SKM-1 (cell line): ENCODE measurements around the gene DPF1.
A peak's percentile ranks its signal among the peaks of the same experiment; 100 is the strongest.
"Not testable (repeated sequence)": the region's sequence is repeated elsewhere in the genome, so short reads cannot be mapped to it uniquely, and the experiment has no call there.

Source experiments
- DNase-seq: peaks from one replicate; lab custom pipeline; 2025; ENCODE audit not compliant: unreplicated experiment; lab: John Stamatoyannopoulos, UW

Gene DPF1

DNA sequence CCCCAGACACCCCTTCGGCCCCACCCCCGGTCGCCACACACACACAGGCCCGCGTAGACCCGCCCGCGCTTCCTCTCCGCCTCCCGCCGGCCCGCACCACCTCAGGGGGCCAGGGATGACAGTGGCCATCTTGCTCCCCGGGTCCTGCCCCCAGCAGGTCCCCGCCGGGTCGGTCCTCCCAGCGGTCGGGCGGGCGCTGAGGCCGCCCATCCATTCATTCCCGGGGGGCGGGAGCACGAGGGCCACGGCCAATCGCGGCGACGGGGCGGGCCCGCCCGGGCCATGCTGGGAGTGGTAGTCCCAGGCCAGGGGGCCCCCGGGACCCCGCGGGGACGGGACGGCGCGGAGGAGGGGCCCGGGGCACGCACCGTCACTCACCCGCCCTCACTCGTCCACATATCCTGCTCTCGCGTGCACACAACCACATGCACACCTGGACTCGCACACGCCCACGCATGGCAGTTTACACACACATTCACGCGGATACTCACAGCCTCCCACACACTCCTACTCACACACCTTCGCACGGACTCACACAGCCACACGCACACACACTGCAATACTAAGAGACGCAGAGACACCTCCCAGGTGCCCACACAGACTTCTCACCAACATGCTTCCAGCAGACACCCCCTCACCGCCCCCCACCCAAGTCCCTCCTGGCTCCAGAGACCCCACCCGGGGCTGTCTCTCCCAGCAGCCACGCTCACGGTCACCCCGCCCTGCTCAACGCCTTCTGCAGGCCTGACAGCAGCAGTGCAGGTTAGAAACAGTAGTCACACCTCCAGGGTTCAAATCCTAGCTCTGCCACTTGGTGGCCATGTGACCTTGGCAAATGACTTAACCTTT, at the start of gene DPF1:
DPF1 (minus strand) TSS at position 209 of the 849 bp plus-strand sequence; CDS start at position 129, 80 bp downstream.
- peak; percentile 15 for DNase-seq

DNA sequence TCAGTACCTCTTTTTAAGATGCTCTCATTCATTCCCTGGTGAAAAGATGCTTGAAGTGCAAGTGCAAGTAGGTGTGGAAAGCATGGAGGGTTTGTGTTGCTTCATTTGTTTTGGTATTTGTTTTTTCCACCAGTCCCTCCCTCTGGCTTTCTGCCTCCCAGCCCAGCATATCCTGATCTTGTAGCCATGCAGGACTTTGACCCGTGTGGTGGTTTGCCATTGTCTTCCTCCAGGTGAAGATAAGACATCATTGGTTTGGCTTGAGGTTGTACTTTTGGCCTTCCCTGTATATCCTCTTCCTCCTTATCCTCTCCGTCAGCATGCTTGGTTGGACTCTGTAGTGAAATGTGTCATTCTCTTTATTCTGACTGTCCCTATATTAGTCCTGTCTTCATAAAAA, 49.5 kb upstream of the DPF1 start:
- DNase-seq = no peak

DNA sequence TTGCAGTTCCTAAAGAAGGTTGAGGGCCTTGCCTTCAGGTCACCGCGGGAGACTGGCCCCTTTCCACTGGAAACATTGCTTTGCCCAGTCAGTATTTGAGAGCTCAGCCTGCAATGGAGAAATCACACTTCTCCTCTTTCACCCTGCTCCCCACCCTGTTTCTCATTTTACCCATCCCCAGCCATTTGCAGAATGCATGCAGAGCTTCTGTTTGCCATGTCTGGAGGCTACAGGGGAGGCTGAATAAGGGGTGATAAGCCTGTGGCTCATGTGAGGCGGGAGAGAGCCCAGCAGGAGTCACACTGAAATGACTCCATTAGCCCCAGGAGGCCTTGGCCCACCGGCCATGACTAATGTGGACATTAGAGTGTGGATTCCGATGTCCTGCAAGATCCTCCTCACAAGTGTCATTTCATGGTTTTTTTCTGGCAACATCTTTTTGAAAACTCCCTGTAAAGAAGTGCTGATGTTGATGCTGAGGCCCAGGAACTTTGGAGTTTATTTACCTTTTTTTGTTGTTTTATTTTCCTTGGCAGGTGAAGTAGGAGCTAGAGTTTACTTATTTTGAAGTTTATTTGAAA, 46.7 kb upstream of the DPF1 start:
- no peak for DNase-seq

DNA sequence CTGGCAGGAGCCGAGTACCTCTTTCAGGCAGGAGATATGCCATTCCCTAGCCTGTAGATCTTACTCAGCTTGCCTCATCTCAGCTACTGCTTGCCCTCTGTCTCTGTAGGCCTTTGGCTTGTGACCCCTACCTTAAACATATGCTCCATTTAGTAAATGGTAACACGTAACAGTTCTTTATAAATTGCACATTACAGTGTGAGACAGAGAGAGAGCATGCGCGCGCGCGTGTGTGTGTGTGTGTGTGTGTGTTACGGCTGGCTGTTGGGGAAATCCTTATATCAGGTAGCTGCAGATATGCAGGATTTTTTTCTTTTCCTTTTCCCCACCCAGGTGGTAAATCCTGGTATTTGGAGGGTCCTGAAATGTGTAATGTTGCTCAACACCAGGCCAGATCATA, 44.5 kb upstream of the DPF1 start:
- no peak for DNase-seq

DNA sequence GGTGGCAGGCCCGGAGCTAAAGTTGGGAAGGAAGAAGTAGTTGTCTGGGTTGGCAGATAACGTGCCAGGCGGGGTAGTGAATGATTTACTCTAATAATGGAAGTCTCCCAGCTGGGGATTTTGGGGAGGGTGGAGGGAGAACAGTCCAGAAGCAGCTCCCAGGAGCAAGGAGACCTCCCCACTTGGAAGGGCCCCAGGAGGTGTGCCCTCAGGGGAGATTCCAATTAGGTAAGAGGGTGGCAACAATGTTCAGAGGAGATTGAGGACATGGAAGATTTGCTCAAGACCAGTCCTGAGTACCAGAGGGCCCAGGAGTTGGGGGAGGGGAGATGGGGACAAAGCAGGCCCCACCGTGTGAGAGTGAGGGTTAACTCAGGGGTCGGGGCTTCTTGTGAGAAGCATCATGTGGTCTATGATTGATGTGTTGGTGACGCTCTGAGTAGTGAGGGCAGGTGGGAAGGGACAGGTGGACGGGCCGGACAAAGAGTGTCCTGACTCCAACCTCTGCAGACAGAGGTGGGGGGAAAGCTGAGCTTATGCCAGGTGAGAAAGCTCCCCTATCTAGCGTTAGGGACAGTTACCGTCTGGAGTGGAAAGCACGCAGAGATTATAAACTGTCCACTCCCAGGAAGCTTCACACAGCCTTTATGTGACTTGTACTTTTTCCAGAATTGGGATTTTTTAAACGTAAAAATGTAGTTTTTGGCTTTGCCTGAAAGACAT, 43.9 kb upstream of the DPF1 start:
- DNase-seq = no peak

DNA sequence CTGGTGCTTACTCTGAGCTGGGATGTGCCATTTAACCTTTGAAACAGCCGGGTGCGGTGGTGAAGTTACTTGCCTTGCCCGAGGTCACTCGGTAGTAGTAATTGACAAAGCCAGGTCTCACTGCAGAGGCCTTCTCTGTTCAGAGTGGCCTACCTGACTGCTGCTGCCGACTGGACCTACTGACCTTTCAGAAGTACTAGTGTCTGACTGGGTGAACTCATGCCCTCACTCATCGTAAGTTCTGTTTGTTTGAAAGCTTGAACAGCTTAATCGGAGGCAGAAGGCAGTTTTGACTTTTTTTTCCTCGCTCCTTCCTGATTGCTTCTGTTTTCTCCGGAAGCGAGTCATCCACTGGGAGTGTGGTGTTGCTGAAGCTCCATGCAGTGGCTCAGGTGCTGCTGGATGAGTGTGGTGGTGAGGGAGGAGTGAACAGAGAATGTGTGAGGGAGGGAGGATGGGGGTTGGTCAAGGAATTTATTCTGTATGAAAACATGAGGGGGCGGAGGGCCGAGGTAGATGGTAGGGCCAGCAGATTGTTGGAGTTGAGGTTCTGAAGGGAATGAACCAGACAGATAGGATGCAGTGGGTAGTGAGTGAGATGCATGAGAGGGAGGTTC, 43.1 kb upstream of the DPF1 start:
- DNase-seq = no peak

DNA sequence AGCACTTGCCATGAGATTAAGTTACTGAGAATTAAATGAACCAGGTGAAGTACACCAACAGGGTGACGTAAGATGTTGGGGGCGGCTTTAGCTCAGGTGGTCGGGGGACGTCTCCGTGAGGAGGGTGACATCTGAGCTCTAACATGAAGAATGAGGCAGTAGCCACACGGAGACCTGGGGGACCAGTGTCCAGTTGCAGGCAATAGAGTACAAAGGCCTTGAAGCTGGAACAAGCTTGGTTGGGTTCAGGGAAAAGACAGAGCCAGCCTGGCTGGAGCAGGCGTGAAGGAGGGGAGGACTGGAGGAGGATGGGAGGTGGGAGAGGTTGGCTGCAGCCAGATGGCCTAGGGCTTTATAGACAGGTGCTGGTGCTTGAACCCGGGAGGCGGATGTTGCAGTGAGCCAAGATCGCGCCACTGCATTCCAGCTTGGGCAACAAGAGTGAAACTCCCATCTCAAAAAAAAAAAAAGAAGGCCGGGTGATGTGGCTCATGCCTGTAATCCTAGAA, 42.0 kb upstream of the DPF1 start:
- DNase-seq = no peak

DNA sequence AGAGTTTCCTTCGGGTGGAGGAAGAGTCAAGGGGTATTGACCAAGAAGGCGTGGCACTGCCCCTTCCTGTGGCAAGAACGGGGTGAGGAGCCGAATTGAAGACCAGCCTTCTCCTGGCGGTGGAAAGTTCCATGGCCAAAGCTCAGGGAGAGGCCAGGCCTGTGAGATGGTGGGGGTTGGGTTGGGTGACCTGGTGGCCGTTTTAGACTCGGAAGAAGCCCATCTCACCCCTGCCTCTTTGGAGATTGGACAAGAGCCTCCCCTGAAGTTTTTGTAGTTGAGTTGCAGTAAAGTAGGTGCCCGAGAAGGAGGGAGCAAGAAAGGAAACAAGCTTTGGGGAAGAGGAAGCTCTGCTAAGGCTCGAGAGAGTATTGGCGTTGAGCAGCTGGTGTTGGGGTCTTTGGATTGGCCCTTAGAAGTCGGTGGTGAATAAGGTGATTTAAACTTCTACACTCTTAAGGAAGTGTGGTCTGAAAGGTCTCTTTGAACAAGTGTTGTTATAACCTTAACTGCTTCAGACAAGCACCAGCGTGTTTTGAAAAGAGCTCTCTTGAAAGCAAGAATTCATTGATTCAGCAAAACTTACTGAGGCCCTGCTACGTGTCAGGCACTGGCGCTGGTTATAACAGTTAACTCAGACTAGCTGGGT, 41.3 kb upstream of the DPF1 start:
- no peak for DNase-seq

DNA sequence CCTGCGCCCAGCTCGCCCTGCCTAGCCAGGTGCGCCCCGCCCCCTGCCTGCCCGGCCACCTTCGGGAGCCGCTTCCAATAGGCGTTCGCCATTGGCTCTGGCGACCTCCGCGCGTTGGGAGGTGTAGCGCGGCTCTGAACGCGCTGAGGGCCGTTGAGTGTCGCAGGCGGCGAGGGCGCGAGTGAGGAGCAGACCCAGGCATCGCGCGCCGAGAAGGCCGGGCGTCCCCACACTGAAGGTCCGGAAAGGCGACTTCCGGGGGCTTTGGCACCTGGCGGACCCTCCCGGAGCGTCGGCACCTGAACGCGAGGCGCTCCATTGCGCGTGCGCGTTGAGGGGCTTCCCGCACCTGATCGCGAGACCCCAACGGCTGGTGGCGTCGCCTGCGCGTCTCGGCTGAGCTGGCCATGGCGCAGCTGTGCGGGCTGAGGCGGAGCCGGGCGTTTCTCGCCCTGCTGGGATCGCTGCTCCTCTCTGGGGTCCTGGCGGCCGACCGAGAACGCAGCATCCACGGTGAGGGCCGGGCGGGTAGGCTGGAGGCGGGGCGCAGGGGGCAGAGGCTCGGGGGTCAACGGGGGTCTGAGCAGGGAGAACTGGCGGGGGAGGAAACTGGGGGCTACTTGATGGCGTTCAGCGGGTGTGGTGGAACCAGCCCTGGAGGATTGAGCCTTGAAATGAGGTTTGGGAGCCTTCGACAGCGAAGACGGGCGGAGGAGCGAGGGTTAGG, 40.6 kb upstream of the DPF1 start, which contains the start of gene SPINT2:
SPINT2 (plus strand) TSS at position 88 of the 727 bp plus-strand sequence; CDS start at position 408, 320 bp downstream.
- no peak for DNase-seq

DNA sequence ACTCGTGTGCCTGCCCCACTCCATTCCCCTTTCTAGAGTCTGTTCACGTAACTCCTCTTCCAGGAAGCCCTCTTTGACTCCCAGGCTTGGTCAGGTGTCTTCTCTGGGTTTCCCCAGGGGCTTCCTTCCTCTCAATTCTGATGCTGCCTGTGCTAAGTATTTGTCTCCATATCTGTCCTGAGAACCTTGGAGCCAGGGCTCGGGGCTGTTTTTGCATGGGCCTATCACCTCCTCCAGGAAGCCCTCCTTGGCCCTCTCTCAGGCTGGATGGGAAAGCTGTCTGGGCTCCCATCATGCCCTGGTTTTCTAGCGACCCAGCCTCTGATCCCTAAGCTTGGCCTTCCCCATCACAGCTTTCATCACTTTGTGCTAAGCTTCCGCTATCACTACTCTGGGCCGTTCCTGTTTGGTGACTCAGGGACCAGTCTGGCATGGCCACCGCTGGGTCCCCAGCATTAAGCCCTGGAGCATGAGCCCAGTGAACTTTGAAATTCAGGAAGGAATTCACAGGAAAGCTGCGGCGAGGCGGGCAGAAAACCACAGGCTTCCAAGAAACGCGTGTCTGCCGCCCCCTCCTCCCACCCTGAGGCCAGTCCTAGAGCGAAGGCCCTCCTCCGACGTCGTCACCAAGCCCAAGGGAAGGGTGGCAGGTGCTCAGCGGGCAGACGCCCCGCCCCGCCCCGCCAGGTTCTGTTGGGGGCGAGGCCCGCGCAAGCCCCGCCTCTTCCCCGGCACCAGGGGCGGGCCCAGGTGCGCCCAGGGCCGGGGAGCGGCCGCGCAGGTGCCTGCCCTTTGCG, 39.9 kb upstream of the DPF1 start:
- no peak for DNase-seq

DNA sequence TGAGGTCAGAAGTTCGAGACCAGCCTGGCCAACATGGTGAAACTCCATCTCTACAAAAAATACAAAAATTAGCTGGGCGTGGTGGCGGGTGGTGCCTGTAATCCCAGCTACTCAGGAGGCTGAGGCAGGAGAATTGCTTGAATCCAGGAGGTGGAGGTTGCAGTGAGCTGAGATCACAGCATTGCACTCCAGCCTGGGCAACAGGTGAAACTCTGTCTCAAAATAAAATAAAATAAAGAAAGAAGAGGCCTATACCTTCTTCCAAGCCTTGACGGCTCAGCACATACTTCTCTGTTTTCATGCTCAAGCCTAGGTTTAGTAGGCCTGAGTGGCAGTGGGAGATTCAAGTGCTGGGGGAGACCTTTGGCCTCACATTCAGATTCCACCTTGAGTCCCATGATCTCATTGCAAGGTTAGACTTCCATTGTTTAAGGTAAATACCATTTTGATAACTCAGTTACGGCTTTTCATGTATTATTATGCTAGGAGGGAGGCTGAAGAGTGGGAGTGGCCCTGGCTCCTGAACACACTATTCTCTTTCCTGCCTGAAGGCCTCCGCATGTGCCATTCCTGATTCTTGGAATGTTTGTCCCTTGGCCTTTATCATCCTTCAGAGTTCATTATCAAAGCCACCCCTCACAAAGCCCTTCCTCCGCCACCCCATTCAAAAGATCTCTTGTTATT, 38.7 kb upstream of the DPF1 start:
- no peak for DNase-seq

DNA sequence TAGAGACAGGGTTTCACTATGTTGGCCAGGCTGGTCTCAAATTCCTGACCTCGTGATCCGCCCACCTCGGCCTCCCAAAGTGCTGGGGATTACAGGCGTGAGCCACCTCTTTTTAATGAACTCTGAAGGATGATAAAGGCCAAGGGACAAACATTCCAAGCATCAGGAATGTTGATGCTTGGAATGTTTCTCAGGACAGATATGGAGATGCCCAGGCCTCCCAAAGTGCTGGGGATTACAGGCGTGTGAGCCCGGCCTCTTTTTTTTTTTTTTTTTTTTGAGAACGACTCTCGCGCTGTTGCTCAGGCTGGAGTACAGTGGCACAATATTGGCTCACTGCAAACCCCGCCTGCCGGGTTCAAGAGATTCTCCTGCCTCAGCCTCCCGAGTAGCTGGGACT, 37.9 kb upstream of the DPF1 start:
- DNase-seq = not testable (repeated sequence)

DNA sequence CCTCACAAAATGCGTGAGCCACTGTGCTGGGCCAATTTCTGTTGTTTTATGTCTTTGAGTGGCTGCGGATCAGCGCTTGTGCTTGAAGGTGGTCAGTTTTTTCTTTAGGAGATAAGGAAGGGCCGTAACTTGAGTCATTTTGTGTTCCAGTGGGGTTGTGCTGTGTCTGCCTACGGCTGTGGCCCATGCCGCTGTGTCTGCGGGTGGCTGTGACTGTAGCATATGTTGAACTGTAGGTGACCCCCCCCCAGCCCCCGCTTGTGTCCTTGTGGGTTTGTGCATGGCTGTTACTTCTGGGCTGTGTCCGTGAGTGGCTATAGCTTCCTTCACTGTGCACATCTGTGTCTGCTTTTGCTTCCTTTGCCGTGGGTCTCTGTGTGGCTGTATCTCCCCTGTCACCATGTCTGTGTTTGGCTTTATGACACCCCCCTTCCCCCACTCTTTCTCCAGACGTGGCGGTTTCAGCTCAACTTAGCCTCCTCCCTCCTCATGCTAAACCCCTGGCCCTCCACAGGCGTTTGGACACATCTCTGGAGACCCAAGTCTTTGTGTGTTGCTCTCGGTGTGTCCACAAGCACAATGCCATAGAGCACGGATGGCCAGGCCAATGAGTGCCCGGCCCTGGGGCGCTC, 31.5 kb upstream of the DPF1 start:
- DNase-seq = no peak

DNA sequence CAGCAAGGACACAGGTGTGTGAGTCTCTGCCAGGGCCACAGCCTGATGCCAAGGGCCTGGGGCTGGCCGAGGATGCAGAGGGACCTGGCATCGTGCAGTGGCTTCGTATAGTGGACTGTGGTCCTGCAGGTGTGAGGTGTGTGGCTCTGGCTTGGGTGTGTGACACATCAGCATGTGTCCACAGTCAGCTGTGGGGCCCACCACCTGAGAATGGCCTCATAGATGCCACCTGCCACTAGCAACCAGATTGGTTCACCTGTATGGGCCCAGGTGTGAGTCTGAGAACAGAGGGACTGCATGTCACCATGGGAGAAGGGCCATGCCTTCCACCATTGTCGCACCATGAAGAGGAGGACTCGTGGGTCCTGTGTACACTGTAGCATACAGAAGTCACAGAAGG, 29.8 kb upstream of the DPF1 start:
- DNase-seq = no peak

DNA sequence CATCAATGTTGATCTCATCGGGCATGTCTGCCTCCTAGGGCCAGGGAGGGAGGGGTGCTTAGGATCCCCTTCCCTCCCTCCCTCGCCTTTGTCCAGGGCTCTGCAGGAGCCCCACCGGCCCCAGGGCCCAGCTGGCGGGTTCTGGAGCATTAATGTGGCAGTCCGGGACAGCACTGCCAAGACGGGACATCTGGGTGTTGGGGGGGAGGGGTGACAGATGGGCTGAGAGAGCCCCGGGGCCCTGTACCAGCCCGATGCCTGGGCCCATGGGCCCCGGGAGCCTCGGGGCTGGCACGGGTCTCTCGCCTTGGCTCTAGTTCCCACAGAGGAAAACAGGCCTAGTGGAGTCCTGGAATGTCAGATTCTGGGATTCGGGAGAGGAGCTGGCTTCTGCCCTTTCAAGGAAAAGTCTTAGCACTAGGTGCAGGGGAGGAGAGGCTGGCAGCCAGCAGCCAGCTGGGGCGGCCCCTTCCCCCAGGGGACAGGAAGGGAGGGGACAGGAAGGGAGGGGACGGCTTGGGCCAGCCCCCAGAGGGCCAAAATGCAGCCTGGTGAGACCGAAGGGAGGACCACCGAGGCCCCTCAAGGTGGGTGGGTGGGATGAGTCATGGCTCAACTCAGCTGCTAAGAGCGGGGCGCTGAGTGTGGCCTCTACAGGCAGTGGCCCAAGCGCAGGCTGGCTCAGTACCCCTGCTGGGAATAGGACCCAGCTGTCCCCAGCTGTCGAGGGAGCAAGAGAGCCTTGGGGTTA, 29.1 kb upstream of the DPF1 start:
- no peak for DNase-seq

DNA sequence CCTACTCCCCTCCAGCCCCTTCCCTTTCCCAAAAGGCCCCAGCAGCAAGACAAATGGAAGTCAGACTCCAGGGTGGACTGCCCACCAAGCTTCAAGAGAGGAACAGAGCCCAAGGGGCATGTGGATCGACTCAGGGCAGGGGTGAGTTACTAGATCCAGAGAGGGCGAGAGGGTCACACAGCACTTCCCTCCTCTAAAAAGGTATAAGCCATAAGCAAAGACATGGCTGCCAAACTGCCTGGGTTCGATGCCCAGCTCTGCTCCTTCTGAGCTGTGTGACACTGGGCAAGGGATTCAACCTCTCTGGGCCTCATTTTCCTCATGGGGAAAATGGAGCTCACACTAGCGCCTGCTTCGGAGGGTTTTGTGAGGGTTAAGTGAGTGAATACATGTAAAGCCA, 28.4 kb upstream of the DPF1 start:
- no peak for DNase-seq

DNA sequence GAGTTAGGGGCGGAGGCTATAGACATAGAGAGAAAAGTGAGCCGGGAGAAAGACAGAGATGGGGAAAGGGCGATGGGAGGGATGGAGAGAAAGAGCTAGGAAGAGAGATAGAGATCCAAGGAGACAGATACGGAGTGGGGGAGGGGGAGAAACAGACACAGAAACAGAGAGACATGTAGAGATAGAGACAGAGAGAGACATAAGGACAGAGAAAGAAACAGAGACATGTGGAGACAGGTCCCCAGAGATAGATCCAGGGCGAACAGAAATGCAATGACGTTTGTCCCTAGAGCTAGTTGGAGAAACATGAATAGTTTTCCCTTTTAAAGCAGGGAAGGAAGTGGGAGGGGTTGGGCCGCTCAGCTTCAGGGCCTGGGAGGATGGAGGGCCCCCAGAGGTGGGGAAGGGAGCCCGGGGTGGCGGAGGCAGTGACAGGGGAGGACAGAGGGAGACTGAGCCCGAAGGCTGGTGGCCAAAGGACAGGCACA, 27.6 kb upstream of the DPF1 start:
- no peak for DNase-seq
